ENCODE results near the gene DOCK9. TPM values are rescaled to one million over a fixed set of nuclear protein-coding genes. Genes with fewer than 3 reads are reported as not detected.

Gene DOCK9
- total and polyA plus RNA-seq, 9 of the 15 experiments (the other 6 are each of a cell fraction or from before 2014, with no cell fraction given) = 3.5 to 25.3 (median 16.7) TPM

- no peak for DNase-seq (ENCODE audit: extremely low read depth in 1 of 4, low spot score in 3 of 4)
- POLR2A ChIA-PET = interaction anchor here (0.7 kb wide), 1 partner anchor 11 kb away, joined by 4 read pairs; no protein-coding TSS in a partner anchor
- H2AFZ ChIP-seq (ENCODE audit: low read depth, low read length) = no peak overlapping the region
Observed at GRCh38 chr13:98925949-98926348, 51.9 kb downstream of the DOCK9 start.

More at GRCh38 chr13:98925949-98926348, 51.9 kb downstream of the DOCK9 start:
- intact Hi-C loops (cut with micrococcal nuclease) = no loop called here
- Histone ChIP-seq H3K4me1 (replicated peaks in 1 of 2; ENCODE audit: control insufficient read depth in 2 of 2, insufficient read depth in 2 of 2, low read length in 2 of 2) (no peaks in the 10 kb centered on the region), H3K9me3 (replicated peaks; ENCODE audit: control insufficient read depth, insufficient read depth, low read depth, low read length) (no peaks in the 10 kb centered on the region), H3K4me2 (ENCODE audit: insufficient read depth, low read length) (no peak overlapping the region), H3K79me2 (ENCODE audit: control insufficient read depth, insufficient read depth, low read length) (no peaks in the 10 kb centered on the region), H4K20me1 (replicated peaks; ENCODE audit: control insufficient read depth, insufficient read depth, low read length) (no peaks in the 10 kb centered on the region), H3K9ac (ENCODE audit: insufficient read depth in 1 of 2, low read depth in 2 of 2, low read length in 2 of 2) (no peak overlapping the region), H3K27ac (ENCODE audit: extremely low read depth, low read depth, low read length) (no peak overlapping the region), H3K36me3 (ENCODE audit: control insufficient read depth, insufficient read depth, low read length) (peaks cover 8% of the 10 kb centered on the region; the same call in 1 of the 3 replicates), H3K9me1 (ENCODE audit: control insufficient read depth, insufficient read depth, low read length) (no peaks in the 10 kb centered on the region), H3K4me3 (no peak overlapping the region), H3K27me3 (ENCODE audit: control insufficient read depth in 2 of 2, insufficient read depth in 2 of 2, low read length in 2 of 2) (no peaks in the 10 kb centered on the region)
- no peak for FAIRE-seq
- CTCF ChIA-PET (ENCODE audit: low intra/inter-chr PET ratio) = no interaction called here
- in situ Hi-C loops (cut with MboI) = no loop called here
- TF ChIP-seq THRB (CRISPR knock-in tag; conservative IDR thresholded peaks at IDR 0.05) = no peak
- no peak for TF ChIP-seq E4F1 (CRISPR knock-in tag; IDR thresholded peaks at IDR 0.05; ENCODE audit: borderline replicate concordance)
- TF ChIP-seq DACH1 (IDR thresholded peaks at IDR 0.05; ENCODE audit: partially characterized antibody) = no peak
- no peak for TF ChIP-seq ZNF384 (IDR thresholded peaks at IDR 0.05; ENCODE audit: low read depth, low read length)
- ATAC-seq = no peak
- no TSS peak for BruUV-seq (replicated peaks)
- WGBS (ENCODE audit: insufficient coverage, low coverage, missing lambda C conversion rate) = 84% methylated on average over 4 of the region's 4 CpGs

Data from K562 (cell line).